Measurements from ENCODE around the gene SDK1. TPM values are rescaled to one million over a fixed set of nuclear protein-coding genes. Genes with fewer than 3 reads are reported as not detected.

The SDK1 gene
- total RNA-seq, 2 donors from 2014 or later: 1.3 to 2.6 TPM

DNA sequence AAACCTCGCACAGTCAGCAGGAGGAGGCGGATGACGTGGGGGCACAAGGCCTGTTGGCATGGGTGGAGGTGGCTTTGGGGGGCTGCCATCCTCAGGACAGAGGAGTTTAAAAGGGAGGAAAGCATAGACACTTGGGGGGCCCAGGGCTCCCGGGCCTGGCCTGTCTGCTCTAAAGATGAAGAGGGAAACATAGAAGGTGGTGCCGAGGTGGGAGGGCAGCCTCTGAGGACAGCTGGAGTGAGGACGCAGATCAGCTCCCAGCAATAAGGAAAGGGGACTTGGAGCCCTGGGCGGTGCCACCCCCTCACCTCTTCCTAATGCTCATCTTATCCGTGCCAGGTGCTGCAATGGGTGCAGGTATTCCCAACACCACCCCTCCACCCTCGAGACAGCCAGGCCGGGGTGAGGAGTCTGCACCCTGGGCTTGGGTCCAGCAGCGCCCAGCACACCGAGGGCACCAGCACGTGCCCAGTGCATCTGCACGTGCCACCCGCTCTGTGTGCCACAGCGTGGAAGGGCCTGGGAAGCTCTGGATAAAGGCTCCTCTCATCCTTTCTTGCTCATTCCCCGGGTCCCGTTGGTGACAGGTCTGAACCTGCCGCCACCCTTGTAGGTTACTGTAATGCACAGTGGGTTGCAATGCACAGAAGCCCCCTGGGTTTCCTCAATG, 815.0 kb downstream of the SDK1 start:
- Histone ChIP-seq H3K4me1 (no peaks in the 10 kb centered on the region), H3K27ac (no peak overlapping the region), H3K36me3 (no peaks in the 10 kb centered on the region), H3K9me3 (peaks cover 4% of the 10 kb centered on the region), H3K9ac (ENCODE audit: low read depth in 2 of 2, low read length in 2 of 2) (no peak overlapping the region), H3K4me3 (no peak overlapping the region), H3K27me3 (no peaks in the 10 kb centered on the region)
- TF ChIP-seq, protein P1, sequence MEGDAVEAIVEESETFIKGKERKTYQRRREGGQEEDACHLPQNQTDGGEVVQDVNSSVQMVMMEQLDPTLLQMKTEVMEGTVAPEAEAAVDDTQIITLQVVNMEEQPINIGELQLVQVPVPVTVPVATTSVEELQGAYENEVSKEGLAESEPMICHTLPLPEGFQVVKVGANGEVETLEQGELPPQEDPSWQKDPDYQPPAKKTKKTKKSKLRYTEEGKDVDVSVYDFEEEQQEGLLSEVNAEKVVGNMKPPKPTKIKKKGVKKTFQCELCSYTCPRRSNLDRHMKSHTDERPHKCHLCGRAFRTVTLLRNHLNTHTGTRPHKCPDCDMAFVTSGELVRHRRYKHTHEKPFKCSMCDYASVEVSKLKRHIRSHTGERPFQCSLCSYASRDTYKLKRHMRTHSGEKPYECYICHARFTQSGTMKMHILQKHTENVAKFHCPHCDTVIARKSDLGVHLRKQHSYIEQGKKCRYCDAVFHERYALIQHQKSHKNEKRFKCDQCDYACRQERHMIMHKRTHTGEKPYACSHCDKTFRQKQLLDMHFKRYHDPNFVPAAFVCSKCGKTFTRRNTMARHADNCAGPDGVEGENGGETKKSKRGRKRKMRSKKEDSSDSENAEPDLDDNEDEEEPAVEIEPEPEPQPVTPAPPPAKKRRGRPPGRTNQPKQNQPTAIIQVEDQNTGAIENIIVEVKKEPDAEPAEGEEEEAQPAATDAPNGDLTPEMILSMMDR (IDR thresholded peaks at IDR 0.05): no peak
- no peak for DNase-seq
- intact Hi-C loops (cut with DNase I): no loop called here

DNA sequence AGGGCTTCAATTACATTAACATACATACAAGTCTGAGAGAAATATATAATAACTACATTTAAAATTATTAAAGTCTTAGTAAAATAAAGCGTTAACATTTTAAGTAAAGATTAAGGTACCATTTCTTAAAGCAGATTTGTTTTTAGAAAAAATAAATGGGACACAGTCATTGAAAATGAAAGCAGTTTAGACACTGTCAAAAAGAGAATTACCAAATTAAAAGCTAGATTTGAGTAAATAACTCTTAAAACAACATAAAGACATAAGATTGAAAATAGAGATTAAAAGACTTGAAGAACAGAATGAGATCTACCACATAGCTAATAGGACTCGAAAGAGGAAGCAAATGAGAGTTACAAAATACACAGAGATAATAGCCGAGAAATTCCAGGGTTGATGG, 818.8 kb downstream of the SDK1 start:
- H3K4me1 ChIP-seq: no peaks in the 10 kb centered on the region
- H3K36me3 ChIP-seq: no peaks in the 10 kb centered on the region
- TF ChIP-seq, protein P1 (IDR thresholded peaks at IDR 0.05): no peak
- H3K9ac ChIP-seq (ENCODE audit: low read depth in 2 of 2, low read length in 2 of 2): no peak overlapping the region
- no peak overlapping the region for H3K4me3 ChIP-seq
- peaks cover 4% of the 10 kb centered on the region for H3K9me3 ChIP-seq
- H3K27me3 ChIP-seq: no peaks in the 10 kb centered on the region
- intact Hi-C loops (cut with DNase I): no loop called here
- H3K27ac ChIP-seq: no peak overlapping the region
- DNase-seq: no peak

DNA sequence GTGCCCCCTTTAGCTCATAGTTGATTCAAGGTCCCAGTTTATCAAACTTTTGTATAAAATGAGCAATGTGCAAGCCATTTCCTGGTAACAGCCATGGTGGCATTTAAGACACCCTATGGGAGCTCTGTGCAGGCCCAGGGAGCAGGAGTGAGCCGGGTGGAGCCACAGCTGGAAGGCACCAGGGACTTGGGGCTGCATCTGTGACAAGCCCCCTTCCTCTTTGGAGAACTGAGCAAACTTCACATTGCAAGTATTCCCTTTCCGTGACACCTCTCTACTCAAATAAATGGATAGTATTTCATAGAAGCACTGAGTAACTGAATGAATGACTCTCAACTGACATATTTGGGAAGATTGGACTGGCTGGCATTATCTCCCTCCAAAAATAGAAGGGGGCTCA, 822.3 kb downstream of the SDK1 start:
- Histone ChIP-seq H3K9me3 (peaks cover 4% of the 10 kb centered on the region), H3K36me3 (no peaks in the 10 kb centered on the region), H3K4me3 (no peak overlapping the region), H3K27me3 (no peaks in the 10 kb centered on the region), H3K4me1 (no peaks in the 10 kb centered on the region), H3K27ac (no peak overlapping the region), H3K9ac (ENCODE audit: low read depth in 2 of 2, low read length in 2 of 2) (no peak overlapping the region)
- TF ChIP-seq, protein P1 (IDR thresholded peaks at IDR 0.05): no peak
- DNase-seq: no peak
- intact Hi-C loops (cut with DNase I): no loop called here

DNA sequence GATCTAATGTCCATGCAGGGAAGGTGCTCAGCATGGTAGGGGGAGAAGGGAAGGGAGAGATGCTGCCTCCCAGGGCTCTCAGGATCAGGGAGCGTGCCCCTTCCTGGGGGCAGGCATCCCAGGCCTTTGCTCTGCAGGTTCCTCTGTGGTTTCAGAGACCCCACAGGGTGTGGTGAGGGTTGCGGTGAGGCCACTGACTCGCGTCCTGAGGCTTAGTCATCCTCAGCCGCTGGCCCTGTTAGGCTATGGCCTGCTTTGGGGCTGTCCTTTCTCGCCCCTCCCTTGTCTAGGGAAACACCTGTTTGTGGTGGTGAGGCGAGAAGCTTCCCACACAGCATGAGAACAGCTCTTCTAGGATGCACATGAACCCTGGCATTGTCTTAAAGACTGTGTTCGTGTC, 822.8 kb downstream of the SDK1 start:
- no peak overlapping the region for H3K4me3 ChIP-seq
- no peak for DNase-seq
- intact Hi-C loops (cut with DNase I): no loop called here
- TF ChIP-seq, protein P1 (IDR thresholded peaks at IDR 0.05): no peak
- H3K4me1 ChIP-seq: no peaks in the 10 kb centered on the region
- H3K9me3 ChIP-seq: peaks cover 4% of the 10 kb centered on the region
- H3K9ac ChIP-seq (ENCODE audit: low read depth in 2 of 2, low read length in 2 of 2): no peak overlapping the region
- H3K27ac ChIP-seq: no peak overlapping the region
- no peaks in the 10 kb centered on the region for H3K27me3 ChIP-seq
- no peaks in the 10 kb centered on the region for H3K36me3 ChIP-seq

DNA sequence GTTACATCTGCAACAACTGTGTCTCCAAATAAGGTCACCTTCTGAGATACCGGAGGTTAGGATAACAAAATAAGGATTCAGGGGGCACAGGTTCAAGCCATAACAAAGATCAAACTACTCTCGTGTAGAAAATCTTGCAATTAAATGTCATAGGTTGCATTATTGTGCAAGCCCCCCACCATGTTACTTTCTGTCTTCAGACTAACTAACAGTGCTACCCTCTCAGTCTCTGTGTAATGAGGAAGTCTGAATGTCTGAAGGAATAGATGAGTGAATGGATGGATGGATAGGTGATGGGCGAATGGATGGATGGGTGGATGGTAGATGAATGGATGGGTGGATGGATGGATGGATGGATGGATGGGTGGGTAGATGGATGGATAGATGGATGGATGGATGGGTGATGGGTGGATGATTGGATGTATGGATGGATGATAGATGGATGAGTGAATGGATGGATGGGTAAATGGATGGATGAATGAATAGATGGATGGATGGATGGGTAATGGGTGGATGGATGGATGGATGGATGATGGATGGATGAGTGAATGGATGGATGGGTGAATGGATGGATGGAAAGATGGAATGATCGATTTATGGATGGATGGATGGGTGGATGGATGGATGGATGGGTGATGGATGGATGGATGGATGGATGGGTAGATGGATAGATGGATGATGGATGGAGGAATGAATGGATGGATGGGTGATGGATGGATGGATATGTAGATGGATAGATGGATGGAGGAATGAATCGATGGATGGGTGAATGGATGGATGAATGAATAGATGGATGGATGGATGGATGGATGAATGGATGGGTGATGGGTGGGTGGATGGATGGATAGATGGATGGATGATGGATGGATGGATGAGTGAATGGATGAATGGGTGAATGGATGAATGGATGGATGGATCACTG, 823.8 kb downstream of the SDK1 start:
- intact Hi-C loops (cut with DNase I): no loop called here
- Histone ChIP-seq H3K9me3 (peaks cover 2% of the 10 kb centered on the region), H3K36me3 (no peaks in the 10 kb centered on the region), H3K9ac (ENCODE audit: low read depth in 2 of 2, low read length in 2 of 2) (no peak overlapping the region), H3K27me3 (no peaks in the 10 kb centered on the region), H3K4me3 (no peak overlapping the region), H3K4me1 (no peaks in the 10 kb centered on the region), H3K27ac (no peak overlapping the region)
- TF ChIP-seq, protein P1 (IDR thresholded peaks at IDR 0.05): no peak
- no peak for DNase-seq

All from colonic mucosa (tissue), 4 donors.